GM18519 (cell line): ENCODE data around the gene ENGASE.
"Not testable (repeated sequence)": the region's sequence is repeated elsewhere in the genome, so short reads cannot be mapped to it uniquely, and the experiment has no call there.

Source experiments
- ATAC-seq: cut with Tn5 transposase; IDR thresholded peaks from one replicate; pipeline ENCODE4 v1.9.1; 2021; ENCODE audit warnings: mild to moderate bottlenecking, moderate library complexity; ENCODE audit not compliant: unreplicated experiment, low FRiP score

The ENGASE gene

DNA sequence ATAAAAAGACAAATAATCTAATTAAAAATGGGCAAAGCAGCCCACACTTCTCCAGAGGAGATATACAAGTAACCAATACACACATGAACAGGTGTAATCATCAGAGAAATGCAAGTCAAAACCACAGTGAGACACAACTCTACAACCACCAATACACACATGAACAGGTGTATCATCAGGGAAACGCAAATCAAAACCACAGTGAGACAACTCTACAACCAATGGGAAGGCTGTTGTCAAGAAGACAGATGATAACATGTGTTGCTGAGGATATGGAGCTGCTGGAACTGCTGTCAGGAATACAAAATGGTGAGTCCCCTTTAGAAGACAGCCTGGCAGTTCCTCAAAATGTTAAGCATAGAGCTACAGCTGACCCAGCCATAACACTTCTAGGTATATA is 22.5 kb upstream of the ENGASE start:
- ATAC-seq, result no peak

- ATAC-seq, result no peak
Observed at GRCh38 chr17:79053251-79053925, 21.2 kb upstream of the ENGASE start.

DNA sequence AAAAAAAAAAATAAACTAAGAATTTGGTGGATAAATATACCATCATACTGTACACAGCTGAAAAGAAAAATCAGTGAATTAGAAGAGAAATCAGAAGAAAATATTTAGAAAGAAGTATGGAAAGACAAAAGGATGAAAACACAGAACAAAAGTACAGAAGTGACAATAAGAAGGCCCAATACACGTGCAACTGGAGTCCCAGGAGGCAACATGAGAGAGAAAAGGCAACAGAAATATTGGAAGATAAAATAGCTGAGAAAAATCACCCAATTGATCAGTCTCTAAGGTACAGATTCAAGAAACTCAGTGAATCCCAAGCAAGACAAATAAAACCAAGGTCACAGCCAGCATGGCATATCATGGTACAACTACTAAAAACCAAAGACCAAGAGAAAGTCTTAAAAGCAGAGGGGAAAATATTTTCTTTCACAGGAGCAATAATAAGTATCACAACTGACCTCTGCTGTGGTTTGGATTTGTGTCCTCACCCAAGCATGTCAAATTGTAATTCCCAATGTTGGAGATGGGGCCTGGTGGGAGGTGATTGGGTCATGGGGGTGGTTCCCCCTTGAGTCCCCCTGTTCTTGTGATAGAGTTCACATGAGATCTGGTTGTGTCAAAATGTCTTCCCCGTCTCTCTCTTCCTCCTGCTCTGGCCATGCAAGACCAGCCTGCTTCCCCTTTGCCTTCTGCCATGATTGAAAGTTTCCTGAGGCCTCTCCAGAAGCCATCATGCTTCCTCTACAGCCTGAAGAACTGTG is 20.2 kb upstream of the ENGASE start:
- no peak for ATAC-seq

DNA sequence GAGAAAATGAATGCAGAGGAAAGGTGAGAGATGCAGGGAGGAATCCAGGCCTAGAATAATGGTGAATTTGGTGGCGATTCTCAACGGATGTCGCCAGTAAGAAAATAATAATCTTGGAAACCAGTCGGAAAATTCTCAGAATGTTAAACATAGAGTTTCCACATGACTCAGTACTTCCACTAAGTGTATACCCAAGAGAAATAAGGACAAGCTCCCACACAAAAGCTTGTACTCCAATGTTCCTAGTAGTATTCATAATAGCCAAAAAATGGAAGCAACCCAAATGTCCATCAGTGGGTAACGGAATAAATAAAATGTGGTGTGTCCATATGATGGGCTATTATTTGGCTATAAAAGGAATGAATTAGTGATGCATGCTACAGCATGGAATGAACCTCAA is 19.4 kb upstream of the ENGASE start:
- no peak for ATAC-seq

- ATAC-seq, result no peak
Observed at GRCh38 chr17:79057737-79058385, 16.8 kb upstream of the ENGASE start.

GRCh38 chr17:79062691-79063090 is 11.9 kb upstream of the ENGASE start:
- no peak for ATAC-seq

- ATAC-seq, result no peak
Observed at GRCh38 chr17:79064026-79064425, 10.6 kb upstream of the ENGASE start.

DNA sequence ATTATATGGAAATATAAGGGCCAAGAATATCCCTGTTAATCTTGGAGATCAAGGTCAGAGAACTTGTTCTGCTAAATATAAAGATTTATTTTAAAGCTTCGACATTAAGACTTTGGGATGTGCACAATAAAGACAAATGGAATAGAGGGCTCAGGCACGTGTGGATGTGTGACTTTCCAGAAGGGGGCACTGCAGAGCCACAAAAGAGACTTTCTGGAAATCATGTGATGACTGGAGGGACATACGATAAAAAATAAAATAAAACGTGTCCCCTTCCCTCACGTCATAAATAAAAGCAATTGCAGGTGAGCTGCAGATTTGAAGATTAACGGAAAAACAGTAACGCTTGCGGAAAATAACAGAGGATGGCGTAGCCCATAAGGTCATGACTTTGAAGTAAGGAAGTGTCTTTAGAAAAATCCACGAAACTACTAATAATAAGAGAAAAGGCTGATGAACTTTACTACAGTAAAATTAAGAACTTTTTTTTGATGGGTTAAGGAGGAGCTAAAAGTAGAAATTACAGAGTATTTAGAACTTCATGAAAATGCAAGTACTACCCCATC is 9.4 kb upstream of the ENGASE start:
- no peak for ATAC-seq

DNA sequence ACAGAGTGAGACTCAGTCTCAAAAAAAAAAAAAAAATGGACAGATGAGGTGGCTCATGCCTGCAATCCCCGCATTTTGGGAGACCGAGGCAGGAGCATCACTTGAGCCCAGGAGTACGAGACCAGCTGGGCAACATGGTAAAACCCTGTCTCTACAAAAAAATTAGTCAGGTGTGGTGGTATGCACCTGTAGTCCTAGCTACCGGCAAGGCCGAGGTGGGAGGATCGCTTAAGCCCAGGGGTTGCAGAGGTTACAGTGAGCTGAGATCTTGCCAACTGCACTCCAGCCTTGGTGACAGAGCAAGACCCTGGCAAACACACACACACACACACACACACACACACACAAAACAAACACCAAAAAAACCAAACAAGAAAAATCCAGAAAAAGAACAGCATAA is 7.7 kb upstream of the ENGASE start:
- no peak for ATAC-seq

DNA sequence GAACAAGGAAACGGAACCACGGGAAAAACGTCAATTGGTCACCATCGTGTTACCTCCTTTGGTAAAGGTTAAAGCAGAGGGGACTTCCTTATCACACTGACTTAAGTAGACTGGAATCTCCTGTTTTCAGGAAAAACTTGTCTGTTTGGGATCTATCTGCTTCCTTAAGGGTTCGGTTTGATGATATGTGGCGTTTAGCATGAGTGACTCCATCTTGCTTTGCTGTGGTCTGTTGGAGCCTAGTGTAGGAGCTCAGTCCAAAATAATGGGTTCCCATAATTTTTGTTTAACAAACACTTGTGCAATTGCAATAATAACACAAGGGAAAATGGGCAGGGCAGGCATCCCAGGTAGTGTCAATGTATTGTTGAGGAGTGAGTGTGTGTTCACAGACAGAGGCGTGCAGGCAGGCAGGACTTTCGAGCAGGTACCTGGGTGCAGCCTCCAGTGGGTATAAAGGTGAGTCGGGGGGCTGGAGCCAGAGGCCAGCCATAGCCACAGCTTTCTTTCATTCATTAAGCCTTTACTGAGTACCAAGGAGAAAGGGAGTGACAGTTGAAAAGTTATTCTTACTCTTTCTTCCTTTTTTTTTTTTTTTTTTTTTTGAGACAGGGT is 4.3 kb upstream of the ENGASE start:
- ATAC-seq, result no peak

GRCh38 chr17:79071161-79071740 is 3.4 kb upstream of the ENGASE start:
- ATAC-seq, result no peak

DNA sequence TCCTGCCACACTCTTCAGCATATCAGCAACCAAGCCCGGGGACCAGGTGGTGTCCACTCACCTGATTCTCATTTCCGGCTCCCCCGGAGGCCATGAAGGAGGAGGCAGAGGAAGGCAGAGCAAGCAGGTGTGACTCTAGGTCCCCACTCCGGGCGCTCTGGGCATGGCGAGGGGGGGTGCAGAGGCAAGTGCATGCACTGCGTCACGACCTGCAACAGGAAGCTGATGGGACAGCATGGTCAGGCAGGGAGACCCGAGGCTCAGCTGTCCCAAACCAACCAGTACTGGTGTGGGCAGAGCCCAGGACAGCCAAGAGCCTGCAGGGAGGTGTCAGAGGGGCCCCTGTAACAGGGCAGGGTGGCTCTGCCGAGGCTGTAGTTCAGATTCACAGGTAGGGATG is 2.1 kb upstream of the ENGASE start:
- no peak for ATAC-seq

GRCh38 chr17:79073016-79073705 is 1.5 kb upstream of the ENGASE start:
- no peak for ATAC-seq

GRCh38 chr17:79073706-79074088 is 927 bp upstream of the ENGASE start:
- ATAC-seq, result no peak

DNA sequence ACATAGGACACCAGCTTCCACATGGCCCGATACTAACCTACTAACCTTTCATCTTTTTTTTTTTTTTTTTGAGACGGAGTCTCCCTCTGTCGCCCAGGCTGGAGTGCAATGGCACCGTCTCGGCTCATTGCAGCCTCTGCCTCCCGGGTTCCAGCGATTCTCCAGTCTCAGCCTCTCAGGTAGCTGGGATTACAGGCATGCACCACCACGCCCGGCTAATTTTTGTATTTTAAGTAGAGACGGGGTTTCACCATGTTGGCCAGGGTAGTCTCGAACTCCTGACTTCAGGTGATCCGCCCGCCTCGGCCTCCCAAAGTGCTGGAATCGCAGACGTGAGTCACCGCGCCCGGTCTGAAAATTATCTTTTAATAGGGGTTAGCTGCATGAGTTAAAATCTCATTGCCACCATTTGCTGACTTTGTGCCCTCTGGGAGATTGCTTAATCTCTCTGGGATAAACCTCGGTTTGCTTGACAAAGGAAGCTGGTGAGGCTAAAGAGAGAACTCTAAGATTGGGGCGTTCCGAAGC is 439 bp upstream of the ENGASE start:
- ATAC-seq, result not testable (repeated sequence)

- ATAC-seq, result no peak
Observed at GRCh38 chr17:79075446-79075750, 774 bp downstream of the ENGASE start.

DNA sequence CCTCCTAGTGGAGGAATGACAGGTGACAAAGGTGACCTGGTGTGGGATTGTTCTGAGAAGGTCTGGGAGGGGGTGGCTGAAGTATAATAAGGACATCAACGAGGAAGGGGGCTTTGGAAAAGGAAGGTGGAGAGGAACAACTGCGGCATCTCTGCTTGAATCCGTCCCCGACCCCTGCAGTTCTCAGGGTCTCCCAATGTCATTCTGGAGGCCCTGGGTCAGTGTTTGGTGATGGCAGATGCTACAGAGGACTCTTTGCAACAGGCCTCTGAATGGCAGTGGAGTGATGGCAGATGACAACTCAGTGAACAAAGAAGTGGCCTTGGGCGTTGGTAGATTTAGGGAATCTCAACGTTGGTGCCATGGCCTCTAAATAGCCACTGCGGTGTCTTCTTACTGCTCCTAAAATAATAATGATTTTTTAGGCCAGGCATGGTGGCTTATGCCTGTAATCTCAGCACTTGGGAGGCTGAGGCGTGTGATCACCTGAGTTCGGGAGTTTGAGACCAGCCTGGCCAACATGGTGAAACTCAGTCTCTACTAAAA is 1.3 kb downstream of the ENGASE start:
- ATAC-seq, result no peak

DNA sequence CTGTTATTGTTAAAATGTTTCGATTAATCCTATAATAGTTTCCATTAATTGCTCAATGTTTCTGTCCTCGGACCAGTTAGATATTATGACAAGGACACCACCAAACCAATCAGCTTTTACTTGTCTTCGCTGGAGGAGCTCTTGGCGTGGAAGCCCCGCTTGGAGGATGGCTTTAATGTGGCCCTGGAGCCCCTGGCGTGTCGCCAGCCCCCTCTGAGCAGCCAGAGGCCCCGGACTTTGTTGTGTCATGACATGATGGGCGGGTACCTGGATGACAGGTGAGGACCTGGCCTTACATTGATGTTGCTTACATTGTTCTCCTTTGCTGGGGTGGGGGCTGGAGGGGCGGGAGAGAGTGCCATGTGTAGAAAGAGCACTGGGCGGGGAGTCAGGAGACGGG is 3.0 kb downstream of the ENGASE start:
- ATAC-seq, result no peak

DNA sequence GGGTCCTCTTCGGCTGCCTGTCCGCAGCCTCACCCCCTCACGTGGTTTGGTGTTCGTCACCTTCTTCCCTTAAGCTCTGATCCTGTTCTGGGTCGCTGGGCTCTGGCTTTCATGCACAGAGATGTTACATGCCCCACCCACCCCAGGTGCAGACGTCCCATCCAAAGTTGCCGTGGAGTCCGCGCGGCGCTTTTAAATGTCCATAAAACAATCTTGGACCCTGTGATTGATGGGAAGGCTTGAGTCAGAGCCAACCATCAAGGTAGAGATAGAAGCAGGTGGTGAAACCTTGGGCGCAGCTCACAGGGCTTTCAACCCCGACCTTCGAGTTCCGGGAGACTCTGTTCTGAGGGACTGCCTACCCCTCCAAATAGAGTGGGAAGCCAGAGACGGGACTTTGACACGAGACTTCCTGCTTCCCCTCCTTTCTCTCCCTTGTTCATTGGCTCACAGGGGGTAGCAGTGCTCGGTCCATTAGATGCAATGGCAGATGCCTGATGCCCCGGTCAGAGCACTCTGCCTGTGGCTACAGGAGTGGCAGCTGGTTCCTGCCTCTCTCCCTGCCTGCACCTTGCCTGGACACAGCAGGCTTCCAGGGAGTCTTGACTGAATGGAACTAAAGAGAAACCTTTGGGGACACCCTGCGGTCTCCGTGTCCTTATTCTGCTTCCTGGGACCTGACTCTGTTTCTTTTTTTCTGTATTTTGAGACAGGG is 4.0 kb downstream of the ENGASE start:
- no peak for ATAC-seq
